ENCODE results near the gene ZDHHC19. TPM values are rescaled to one million over a fixed set of nuclear protein-coding genes. Genes with fewer than 3 reads are reported as not detected.

ZDHHC19 gene
- polyA plus RNA-seq, 1 donor (not counting 4 experiments of a cell fraction or from before 2014, with no cell fraction given): not detected

- Histone ChIP-seq H3K79me2 (ENCODE audit: control insufficient read depth, insufficient read depth, low read length) (no peaks in the 10 kb centered on the region), H3K27ac (ENCODE audit: control insufficient read depth, insufficient read depth, low read length) (no peak overlapping the region), H2AFZ (ENCODE audit: control insufficient read depth, low read length) (no peak overlapping the region), H4K20me1 (ENCODE audit: control insufficient read depth, extremely low read depth, insufficient read depth, low read length) (no peaks in the 10 kb centered on the region), H3K36me3 (ENCODE audit: control insufficient read depth in 2 of 2, extremely low read depth in 1 of 2, insufficient read depth in 2 of 2, low read length in 2 of 2) (no peaks in the 10 kb centered on the region), H3K9me3 (ENCODE audit: control insufficient read depth, low read depth, low read length) (no peaks in the 10 kb centered on the region), H3K4me2 (ENCODE audit: control insufficient read depth, extremely low read depth, insufficient read depth, low read depth, low read length) (no peak overlapping the region), H3K4me3 (ENCODE audit: control insufficient read depth in 2 of 3, extremely low read depth in 1 of 3, insufficient read depth in 2 of 3, low read depth in 1 of 3, low read length in 3 of 3) (no peak overlapping the region), H3K9me1 (ENCODE audit: control insufficient read depth, extremely low read depth, insufficient read depth, low read length) (no peaks in the 10 kb centered on the region), H3K9ac (ENCODE audit: control insufficient read depth, extremely low read depth, insufficient read depth, low read length) (no peak overlapping the region), H3K4me1 (ENCODE audit: control insufficient read depth, extremely low read depth, insufficient read depth, low read length) (peaks cover 6% of the 10 kb centered on the region), H3K27me3 (ENCODE audit: control insufficient read depth, extremely low read depth, insufficient read depth, low read length) (peaks cover 13% of the 10 kb centered on the region)
- dilution Hi-C loops (cut with MboI; ENCODE audit: extremely low pct_ligation_motif_present, low sequenced_read_pairs): no loop called here
- DNase-seq (ENCODE audit: low read depth, low spot score) (no peak), FAIRE-seq (no peak)
- TF ChIP-seq CTCF (optimal IDR thresholded peaks at IDR 0.05 in 1 of 3, IDR thresholded peaks at IDR 0.05 in 1 of 3, conservative IDR thresholded peaks at IDR 0.05 in 1 of 3; ENCODE audit: extremely low read depth in 1 of 3, insufficient read depth in 2 of 3, low read length in 3 of 3) (no peak), EZH2 (IDR thresholded peaks at IDR 0.05; ENCODE audit: low read length) (no peak)
Measured at GRCh38 chr3:196222876-196223595, 11.8 kb upstream of the ZDHHC19 start.

DNA sequence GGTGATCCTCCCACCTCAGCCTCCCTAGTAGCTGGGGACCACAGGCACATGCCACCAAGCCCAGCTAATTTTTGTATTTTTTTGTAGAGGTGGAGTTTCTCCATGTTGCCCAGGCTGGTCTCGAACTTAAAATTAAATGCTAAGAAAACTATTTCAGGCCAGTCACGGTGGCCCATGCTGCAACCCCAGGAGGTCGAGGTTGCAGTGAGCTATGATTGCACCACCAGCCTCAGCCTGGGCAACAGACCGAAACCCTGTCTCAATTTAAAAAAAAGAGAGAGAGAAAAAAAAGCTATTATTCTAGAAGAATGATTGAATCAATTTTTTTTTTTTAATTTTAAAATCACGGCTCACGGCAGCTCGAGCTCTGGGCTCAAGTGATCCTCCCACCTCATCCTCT is 9.8 kb upstream of the ZDHHC19 start:
- no peak overlapping the region for H3K27ac ChIP-seq (ENCODE audit: control insufficient read depth, insufficient read depth, low read length)
- H3K9ac ChIP-seq (ENCODE audit: control insufficient read depth, extremely low read depth, insufficient read depth, low read length): no peak overlapping the region
- dilution Hi-C loops (cut with MboI; ENCODE audit: extremely low pct_ligation_motif_present, low sequenced_read_pairs): no loop called here
- H3K36me3 ChIP-seq (ENCODE audit: control insufficient read depth in 2 of 2, extremely low read depth in 1 of 2, insufficient read depth in 2 of 2, low read length in 2 of 2): no peaks in the 10 kb centered on the region
- H3K27me3 ChIP-seq (ENCODE audit: control insufficient read depth, extremely low read depth, insufficient read depth, low read length): peaks cover 13% of the 10 kb centered on the region
- H3K79me2 ChIP-seq (ENCODE audit: control insufficient read depth, insufficient read depth, low read length): no peaks in the 10 kb centered on the region
- H3K9me3 ChIP-seq (ENCODE audit: control insufficient read depth, low read depth, low read length): no peaks in the 10 kb centered on the region
- H3K4me2 ChIP-seq (ENCODE audit: control insufficient read depth, extremely low read depth, insufficient read depth, low read depth, low read length): no peak overlapping the region
- H3K9me1 ChIP-seq (ENCODE audit: control insufficient read depth, extremely low read depth, insufficient read depth, low read length): no peaks in the 10 kb centered on the region
- H2AFZ ChIP-seq (ENCODE audit: control insufficient read depth, low read length): no peak overlapping the region
- FAIRE-seq (no peak), DNase-seq (ENCODE audit: low read depth, low spot score) (no peak)
- no peak overlapping the region for H3K4me3 ChIP-seq (ENCODE audit: control insufficient read depth in 2 of 3, extremely low read depth in 1 of 3, insufficient read depth in 2 of 3, low read depth in 1 of 3, low read length in 3 of 3)
- peaks cover 6% of the 10 kb centered on the region for H3K4me1 ChIP-seq (ENCODE audit: control insufficient read depth, extremely low read depth, insufficient read depth, low read length)
- H4K20me1 ChIP-seq (ENCODE audit: control insufficient read depth, extremely low read depth, insufficient read depth, low read length): no peaks in the 10 kb centered on the region
- no peak for TF ChIP-seq EZH2 (IDR thresholded peaks at IDR 0.05; ENCODE audit: low read length)
- TF ChIP-seq CTCF (optimal IDR thresholded peaks at IDR 0.05 in 1 of 3, IDR thresholded peaks at IDR 0.05 in 1 of 3, conservative IDR thresholded peaks at IDR 0.05 in 1 of 3; ENCODE audit: extremely low read depth in 1 of 3, insufficient read depth in 2 of 3, low read length in 3 of 3): no peak

Data from keratinocyte (primary cell).